Smooth muscle cell (in vitro differentiated cells): Measurements from ENCODE around the gene GGT5. TPM values are rescaled to one million over a fixed set of nuclear protein-coding genes. Genes with fewer than 3 reads are reported as not detected.

Experiments
- polyA plus RNA-seq: library from polyadenylated mRNA; unstranded; fragments of >200 nt; fragmentation: Nextera tagmentation; extraction: Ambion mirVana; gene quantifications from 2 replicates; pipeline ENCODE4 v1.2.1, GENCODE V29; 2016
- total RNA-seq: library from RNA; depleted of rRNA; stranded (reverse); fragments of >200 nt; gene quantifications from 2 replicates; pipeline ENCODE4 v1.2.3, GENCODE V29; 2014

Gene GGT5
- total and polyA plus RNA-seq, 2 experiments from 2014 or later, result 3.7 to 12.8 TPM

Other genes starting within 250 kb of the GGT5 start
- not detected in 2 replicates for gene GSTT4, start 239.6 kb downstream of the GGT5 start, total RNA-seq
- not detected in 2 replicates for gene GSTT4, start 239.6 kb downstream of the GGT5 start, polyA plus RNA-seq
- 27.9 and 31.1 TPM in 2 replicates for gene CABIN1, start 233.8 kb downstream of the GGT5 start, total RNA-seq
- 16.2 and 22.4 TPM in 2 replicates for gene CABIN1, start 233.8 kb downstream of the GGT5 start, polyA plus RNA-seq
- 1.1 and 1.5 TPM in 2 replicates for gene SUSD2, start 63.6 kb downstream of the GGT5 start, total RNA-seq
- gene SUSD2, start 63.6 kb downstream of the GGT5 start, polyA plus RNA-seq, result 0.24 and 1.2 TPM in 2 replicates
- 19.1 and 19.5 TPM in 2 replicates for gene SPECC1L, start 25.7 kb upstream of the GGT5 start, total RNA-seq
- gene SPECC1L, start 25.7 kb upstream of the GGT5 start, polyA plus RNA-seq, result 10.0 and 16.1 TPM in 2 replicates
- gene ADORA2A, start 182.5 kb upstream of the GGT5 start, total RNA-seq, result 1.5 and 1.8 TPM in 2 replicates
- gene ADORA2A, start 182.5 kb upstream of the GGT5 start, polyA plus RNA-seq, result 1.6 and 3.8 TPM in 2 replicates